ENCODE data around the gene LKAAEAR1. TPM values are rescaled to one million over a fixed set of nuclear protein-coding genes. Genes with fewer than 3 reads are reported as not detected.
A peak's percentile ranks its signal among the peaks of the same experiment; 100 is the strongest.
"Not testable (repeated sequence)": the region's sequence is repeated elsewhere in the genome, so short reads cannot be mapped to it uniquely, and the experiment has no call there.

LKAAEAR1 gene
- polyA plus RNA-seq, 1 donor (not counting 4 experiments of a cell fraction or from before 2014, with no cell fraction given), result not detected

GRCh38 chr20:64091340-64091739 is 7.1 kb upstream of the LKAAEAR1 start:
- TF ChIP-seq CTCF (optimal IDR thresholded peaks at IDR 0.05 in 1 of 3, IDR thresholded peaks at IDR 0.05 in 1 of 3, conservative IDR thresholded peaks at IDR 0.05 in 1 of 3; ENCODE audit: extremely low read depth in 1 of 3, insufficient read depth in 2 of 3, low read length in 3 of 3), result no peak
- TF ChIP-seq EZH2 (IDR thresholded peaks at IDR 0.05; ENCODE audit: low read length), result no peak
- H3K27me3 ChIP-seq (ENCODE audit: control insufficient read depth, extremely low read depth, insufficient read depth, low read length), result peaks cover 10% of the 10 kb centered on the region
- FAIRE-seq, result no peak

DNA sequence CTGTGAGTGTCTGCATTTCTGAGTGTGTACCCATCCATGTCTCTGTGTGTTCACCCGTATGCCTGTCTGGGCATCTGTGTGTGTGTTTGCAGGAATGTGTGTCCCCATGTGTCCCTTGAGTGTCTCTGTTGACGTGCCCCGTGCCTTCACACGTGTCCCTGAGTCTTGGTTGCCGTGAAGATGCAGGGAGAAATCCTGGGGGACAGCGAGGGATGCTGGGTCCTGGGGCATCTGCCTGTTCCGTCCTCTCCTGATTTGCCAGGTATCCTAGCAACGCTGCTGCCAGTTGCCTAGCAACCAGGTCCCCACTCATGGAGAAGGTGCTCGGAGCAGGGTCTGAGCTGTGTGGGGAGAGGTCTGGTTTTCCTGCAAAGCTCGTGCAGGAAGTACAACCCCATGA is 6.0 kb upstream of the LKAAEAR1 start:
- H3K27me3 ChIP-seq (ENCODE audit: control insufficient read depth, extremely low read depth, insufficient read depth, low read length), result peaks cover 20% of the 10 kb centered on the region
- H3K4me3 ChIP-seq (ENCODE audit: control insufficient read depth in 2 of 3, extremely low read depth in 1 of 3, insufficient read depth in 2 of 3, low read depth in 1 of 3, low read length in 3 of 3), result no peak overlapping the region
- no peaks in the 10 kb centered on the region for H3K9me3 ChIP-seq (ENCODE audit: control insufficient read depth, low read depth, low read length)
- H3K9ac ChIP-seq (ENCODE audit: control insufficient read depth, extremely low read depth, insufficient read depth, low read length), result no peak overlapping the region
- H3K4me1 ChIP-seq (ENCODE audit: control insufficient read depth, extremely low read depth, insufficient read depth, low read length), result no peaks in the 10 kb centered on the region
- FAIRE-seq (no peak), DNase-seq (ENCODE audit: low read depth, low spot score) (no peak)
- H3K79me2 ChIP-seq (ENCODE audit: control insufficient read depth, insufficient read depth, low read length), result no peaks in the 10 kb centered on the region
- TF ChIP-seq EZH2 (IDR thresholded peaks at IDR 0.05; ENCODE audit: low read length) (no peak), CTCF (optimal IDR thresholded peaks at IDR 0.05 in 1 of 3, IDR thresholded peaks at IDR 0.05 in 1 of 3, conservative IDR thresholded peaks at IDR 0.05 in 1 of 3; ENCODE audit: extremely low read depth in 1 of 3, insufficient read depth in 2 of 3, low read length in 3 of 3) (no peak)
- no peak overlapping the region for H3K27ac ChIP-seq (ENCODE audit: control insufficient read depth, insufficient read depth, low read length)
- dilution Hi-C loops (cut with MboI; ENCODE audit: extremely low pct_ligation_motif_present, low sequenced_read_pairs), result no loop called here
- peaks cover 2% of the 10 kb centered on the region for H4K20me1 ChIP-seq (ENCODE audit: control insufficient read depth, extremely low read depth, insufficient read depth, low read length)
- H3K36me3 ChIP-seq (ENCODE audit: control insufficient read depth in 2 of 2, extremely low read depth in 1 of 2, insufficient read depth in 2 of 2, low read length in 2 of 2), result no peaks in the 10 kb centered on the region
- no peak overlapping the region for H3K4me2 ChIP-seq (ENCODE audit: control insufficient read depth, extremely low read depth, insufficient read depth, low read depth, low read length)
- no peak overlapping the region for H2AFZ ChIP-seq (ENCODE audit: control insufficient read depth, low read length)
- H3K9me1 ChIP-seq (ENCODE audit: control insufficient read depth, extremely low read depth, insufficient read depth, low read length), result no peaks in the 10 kb centered on the region

More at GRCh38 chr20:64091340-64091739, 7.1 kb upstream of the LKAAEAR1 start:
- no peak for DNase-seq (ENCODE audit: low read depth, low spot score)
- Histone ChIP-seq H3K9me3 (ENCODE audit: control insufficient read depth, low read depth, low read length) (no peaks in the 10 kb centered on the region), H3K4me2 (ENCODE audit: control insufficient read depth, extremely low read depth, insufficient read depth, low read depth, low read length) (no peak overlapping the region), H4K20me1 (ENCODE audit: control insufficient read depth, extremely low read depth, insufficient read depth, low read length) (peaks cover 2% of the 10 kb centered on the region), H3K9ac (ENCODE audit: control insufficient read depth, extremely low read depth, insufficient read depth, low read length) (no peak overlapping the region), H3K27ac (ENCODE audit: control insufficient read depth, insufficient read depth, low read length) (no peak overlapping the region), H3K4me1 (ENCODE audit: control insufficient read depth, extremely low read depth, insufficient read depth, low read length) (no peaks in the 10 kb centered on the region), H3K4me3 (ENCODE audit: control insufficient read depth in 2 of 3, extremely low read depth in 1 of 3, insufficient read depth in 2 of 3, low read depth in 1 of 3, low read length in 3 of 3) (no peak overlapping the region), H3K9me1 (ENCODE audit: control insufficient read depth, extremely low read depth, insufficient read depth, low read length) (no peaks in the 10 kb centered on the region), H3K36me3 (ENCODE audit: control insufficient read depth in 2 of 2, extremely low read depth in 1 of 2, insufficient read depth in 2 of 2, low read length in 2 of 2) (no peaks in the 10 kb centered on the region), H3K79me2 (ENCODE audit: control insufficient read depth, insufficient read depth, low read length) (no peaks in the 10 kb centered on the region), H2AFZ (ENCODE audit: control insufficient read depth, low read length) (no peak overlapping the region)
- dilution Hi-C loops (cut with MboI; ENCODE audit: extremely low pct_ligation_motif_present, low sequenced_read_pairs), result no loop called here

DNA sequence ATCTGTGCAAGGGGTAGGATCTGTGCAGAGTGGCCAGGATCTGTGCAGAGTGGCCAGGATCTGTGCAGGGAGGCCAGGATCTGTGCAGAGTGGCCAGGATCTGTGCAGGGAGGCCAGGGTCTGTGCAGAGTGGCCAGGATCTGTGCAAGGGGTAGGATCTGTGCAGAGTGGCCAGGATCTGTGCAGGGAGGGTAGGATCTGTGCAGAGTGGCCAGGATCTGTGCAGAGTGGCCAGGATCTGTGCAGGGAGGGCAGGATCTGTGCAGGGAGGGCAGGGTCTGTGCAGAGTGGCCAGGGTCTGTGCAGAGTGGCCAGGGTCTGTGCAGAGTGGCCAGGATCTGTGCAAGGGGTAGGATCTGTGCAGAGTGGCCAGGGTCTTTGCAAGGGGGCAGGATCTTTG is 4.4 kb upstream of the LKAAEAR1 start:
- H3K9me3 ChIP-seq (ENCODE audit: control insufficient read depth, low read depth, low read length); H3K27ac ChIP-seq (ENCODE audit: control insufficient read depth, insufficient read depth, low read length); H3K4me1 ChIP-seq (ENCODE audit: control insufficient read depth, extremely low read depth, insufficient read depth, low read length); H3K4me2 ChIP-seq (ENCODE audit: control insufficient read depth, extremely low read depth, insufficient read depth, low read depth, low read length); H3K36me3 ChIP-seq (ENCODE audit: control insufficient read depth in 2 of 2, extremely low read depth in 1 of 2, insufficient read depth in 2 of 2, low read length in 2 of 2); DNase-seq (ENCODE audit: low read depth, low spot score); H2AFZ ChIP-seq (ENCODE audit: control insufficient read depth, low read length); H3K79me2 ChIP-seq (ENCODE audit: control insufficient read depth, insufficient read depth, low read length); dilution Hi-C loops (cut with MboI; ENCODE audit: extremely low pct_ligation_motif_present, low sequenced_read_pairs); H3K4me3 ChIP-seq (ENCODE audit: control insufficient read depth in 2 of 3, extremely low read depth in 1 of 3, insufficient read depth in 2 of 3, low read depth in 1 of 3, low read length in 3 of 3); H3K9ac ChIP-seq (ENCODE audit: control insufficient read depth, extremely low read depth, insufficient read depth, low read length); H4K20me1 ChIP-seq (ENCODE audit: control insufficient read depth, extremely low read depth, insufficient read depth, low read length); H3K9me1 ChIP-seq (ENCODE audit: control insufficient read depth, extremely low read depth, insufficient read depth, low read length): not testable (repeated sequence)
- peaks cover 35% of the 10 kb centered on the region for H3K27me3 ChIP-seq (ENCODE audit: control insufficient read depth, extremely low read depth, insufficient read depth, low read length)
- peak; percentile 74 for FAIRE-seq

DNA sequence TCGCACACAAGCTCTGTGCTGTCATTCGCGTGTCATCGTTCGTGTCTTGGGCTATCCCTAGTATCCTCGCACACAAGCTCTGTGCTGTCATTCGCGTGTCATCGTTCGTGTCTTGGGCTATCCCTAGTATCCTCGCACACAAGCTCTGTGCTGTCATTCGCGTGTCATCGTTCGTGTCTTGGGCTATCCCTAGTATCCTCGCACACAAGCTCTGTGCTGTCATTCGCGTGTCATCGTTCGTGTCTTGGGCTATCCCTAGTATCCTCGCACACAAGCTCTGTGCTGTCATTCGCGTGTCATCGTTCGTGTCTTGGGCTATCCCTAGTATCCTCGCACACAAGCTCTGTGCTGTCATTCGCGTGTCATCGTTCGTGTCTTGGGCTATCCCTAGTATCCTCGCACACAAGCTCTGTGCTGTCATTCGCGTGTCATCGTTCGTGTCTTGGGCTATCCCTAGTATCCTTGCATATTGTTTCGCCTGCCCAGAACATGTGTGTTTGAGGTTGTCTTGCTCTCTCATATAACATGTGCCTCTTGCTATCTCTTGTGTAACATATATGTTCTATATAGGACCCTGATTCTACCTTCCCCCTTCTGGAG is 3.1 kb upstream of the LKAAEAR1 start:
- dilution Hi-C loops (cut with MboI; ENCODE audit: extremely low pct_ligation_motif_present, low sequenced_read_pairs); H3K4me3 ChIP-seq (ENCODE audit: control insufficient read depth in 2 of 3, extremely low read depth in 1 of 3, insufficient read depth in 2 of 3, low read depth in 1 of 3, low read length in 3 of 3); FAIRE-seq; H2AFZ ChIP-seq (ENCODE audit: control insufficient read depth, low read length); H3K9ac ChIP-seq (ENCODE audit: control insufficient read depth, extremely low read depth, insufficient read depth, low read length); H3K36me3 ChIP-seq (ENCODE audit: control insufficient read depth in 2 of 2, extremely low read depth in 1 of 2, insufficient read depth in 2 of 2, low read length in 2 of 2); H3K79me2 ChIP-seq (ENCODE audit: control insufficient read depth, insufficient read depth, low read length); H3K27ac ChIP-seq (ENCODE audit: control insufficient read depth, insufficient read depth, low read length); H4K20me1 ChIP-seq (ENCODE audit: control insufficient read depth, extremely low read depth, insufficient read depth, low read length); H3K9me3 ChIP-seq (ENCODE audit: control insufficient read depth, low read depth, low read length); H3K4me2 ChIP-seq (ENCODE audit: control insufficient read depth, extremely low read depth, insufficient read depth, low read depth, low read length); H3K4me1 ChIP-seq (ENCODE audit: control insufficient read depth, extremely low read depth, insufficient read depth, low read length); DNase-seq (ENCODE audit: low read depth, low spot score); H3K9me1 ChIP-seq (ENCODE audit: control insufficient read depth, extremely low read depth, insufficient read depth, low read length): not testable (repeated sequence)
- peaks cover 36% of the 10 kb centered on the region for H3K27me3 ChIP-seq (ENCODE audit: control insufficient read depth, extremely low read depth, insufficient read depth, low read length)
